Immature natural killer cell (primary cell): ENCODE data around the gene ADCY10. TPM values are rescaled to one million over a fixed set of nuclear protein-coding genes. Genes with fewer than 3 reads are reported as not detected.
A peak's percentile ranks its signal among the peaks of the same experiment; 100 is the strongest.

Experiments used
- DNase-seq, 3 donors: peaks; one replicate each; pipeline ENCODE4 v3.0.0; 2022; ENCODE audit warnings: mixed read lengths in 1 of 3
- H3K27ac Mint-ChIP-seq, 6 donors: one replicate each; pipeline ENCODE4 v1.8.0; 2020; ENCODE audit warnings: mixed read lengths in 6 of 6, mild to moderate bottlenecking in 5 of 6, inconsistent platforms in 4 of 6, moderate library complexity in 3 of 6
- H3K27me3 Mint-ChIP-seq, 3 donors: one replicate each; pipeline ENCODE4 v1.8.0; 2020 to 2021; ENCODE audit warnings: low read depth in 3 of 3, mild to moderate bottlenecking in 3 of 3, mixed read lengths in 3 of 3, moderate library complexity in 3 of 3, inconsistent platforms in 1 of 3
- H3K36me3 Mint-ChIP-seq, 3 donors: one replicate each; pipeline ENCODE4 v1.8.0; 2020; ENCODE audit warnings: mixed read lengths in 3 of 3, inconsistent platforms in 2 of 3, mild to moderate bottlenecking in 2 of 3
- H3K4me1 Mint-ChIP-seq, 2 donors: one replicate each; pipeline ENCODE4 v1.8.0; 2020; ENCODE audit warnings: inconsistent platforms in 2 of 2, mild to moderate bottlenecking in 2 of 2, mixed read lengths in 2 of 2, moderate library complexity in 1 of 2
- H3K4me3 Mint-ChIP-seq, 5 donors: one replicate each; pipeline ENCODE4 v1.8.0; 2020; ENCODE audit warnings: mild to moderate bottlenecking in 5 of 5, mixed read lengths in 5 of 5, inconsistent platforms in 3 of 5, moderate library complexity in 3 of 5
- H3K9me3 Mint-ChIP-seq, 6 donors: one replicate each; pipeline ENCODE4 v1.8.0; 2020; ENCODE audit warnings: mild to moderate bottlenecking in 6 of 6, mixed read lengths in 6 of 6, inconsistent platforms in 4 of 6, moderate library complexity in 3 of 6
- polyA plus RNA-seq, 3 donors: library from polyadenylated mRNA; unstranded; fragments of 300-500 nt; fragmentation: Illumina TruSeq; gene quantifications; one replicate each; pipeline ENCODE4 v1.2.3, GENCODE V29; 2021

ADCY10 gene
- polyA plus RNA-seq, 3 donors from 2014 or later = not detected

DNA sequence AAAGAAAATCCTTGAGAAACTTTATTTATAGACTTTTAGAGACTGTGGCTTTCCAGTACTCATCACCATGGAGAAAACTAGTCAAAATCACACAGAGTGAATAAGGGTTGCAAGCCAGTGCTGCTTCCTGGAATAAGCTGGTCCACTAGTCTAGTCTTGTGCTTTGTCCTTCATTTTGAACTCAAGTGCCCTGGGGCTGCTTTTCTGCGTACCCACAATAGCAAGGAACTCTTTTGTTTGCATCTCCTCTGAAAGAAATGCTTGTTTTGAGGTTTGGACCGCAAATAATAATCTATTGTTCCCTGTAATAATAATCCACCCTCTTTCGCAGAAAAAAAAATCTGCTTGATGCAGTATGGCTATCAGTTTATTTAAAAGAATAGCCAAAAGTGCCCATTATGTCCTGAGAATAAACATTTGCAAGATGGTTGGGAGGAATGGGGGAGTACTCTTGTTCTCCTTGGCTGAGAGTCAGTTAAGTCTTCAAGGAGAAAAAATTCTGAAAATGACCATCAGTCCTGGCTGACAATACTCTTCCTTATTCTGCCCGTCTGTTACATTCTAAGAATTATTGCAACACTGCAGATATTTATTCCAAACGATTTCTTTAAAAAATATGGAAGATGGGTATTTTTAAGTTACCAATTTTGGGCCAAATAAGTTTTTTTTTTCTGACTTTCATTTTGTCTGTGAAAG is 150.3 kb downstream of the ADCY10 start:
- no peaks in the 10 kb centered on the region for H3K9me3 Mint-ChIP-seq
- H3K4me1 Mint-ChIP-seq = peaks cover 9 to 16% of the 10 kb centered on the region in 2 donors
- no peak overlapping the region for H3K27ac Mint-ChIP-seq
- H3K27me3 Mint-ChIP-seq = peaks cover 2 to 8% (median 4%) of the 10 kb centered on the region in 3 donors
- DNase-seq = no peak
- H3K4me3 Mint-ChIP-seq = no peak overlapping the region
- H3K36me3 Mint-ChIP-seq = peaks cover 3 to 9% (median 7%) of the 10 kb centered on the region in 3 donors

DNA sequence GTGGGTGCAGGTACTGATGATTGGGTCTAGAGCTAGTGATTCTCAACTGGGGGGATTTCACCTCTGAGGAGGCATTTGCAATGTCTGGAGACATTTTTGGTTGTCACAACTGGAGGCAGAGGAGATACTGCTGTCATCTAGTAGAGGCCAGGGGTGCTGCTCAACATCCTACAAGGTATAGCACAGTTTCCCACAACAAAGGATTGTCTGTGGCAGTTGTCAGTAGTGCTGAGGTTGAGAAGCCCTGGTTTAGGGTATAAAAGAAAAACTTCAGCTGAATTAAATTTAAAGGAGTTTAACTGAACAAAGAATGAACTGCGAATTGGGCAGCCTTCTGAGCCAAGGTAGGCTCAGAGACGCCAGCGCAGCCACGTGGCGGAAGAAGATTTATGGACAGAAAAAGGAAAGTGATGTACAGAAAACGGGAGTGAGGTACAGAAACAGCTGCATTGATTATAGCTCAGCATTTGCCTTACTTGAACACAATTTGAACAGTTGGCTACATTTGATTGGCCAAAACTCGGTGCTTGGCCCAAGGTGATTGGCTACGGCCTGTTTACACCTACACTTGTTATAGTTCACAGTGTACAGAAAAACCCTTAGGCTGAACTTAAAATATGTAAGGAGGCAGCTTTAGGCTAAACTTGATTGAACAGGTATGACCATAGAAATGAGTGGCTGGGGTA is 151.7 kb downstream of the ADCY10 start:
- Mint-ChIP-seq H3K27ac (peak overlapping the region in 1 of 6 donors; percentile 4), H3K9me3 (no peaks in the 10 kb centered on the region), H3K36me3 (peaks cover 0 to 4% (median 3%) of the 10 kb centered on the region in 3 donors), H3K27me3 (peaks cover 2 to 8% (median 4%) of the 10 kb centered on the region in 3 donors), H3K4me3 (no peak overlapping the region), H3K4me1 (peaks cover 9 to 16% of the 10 kb centered on the region in 2 donors)
- DNase-seq = no peak

DNA sequence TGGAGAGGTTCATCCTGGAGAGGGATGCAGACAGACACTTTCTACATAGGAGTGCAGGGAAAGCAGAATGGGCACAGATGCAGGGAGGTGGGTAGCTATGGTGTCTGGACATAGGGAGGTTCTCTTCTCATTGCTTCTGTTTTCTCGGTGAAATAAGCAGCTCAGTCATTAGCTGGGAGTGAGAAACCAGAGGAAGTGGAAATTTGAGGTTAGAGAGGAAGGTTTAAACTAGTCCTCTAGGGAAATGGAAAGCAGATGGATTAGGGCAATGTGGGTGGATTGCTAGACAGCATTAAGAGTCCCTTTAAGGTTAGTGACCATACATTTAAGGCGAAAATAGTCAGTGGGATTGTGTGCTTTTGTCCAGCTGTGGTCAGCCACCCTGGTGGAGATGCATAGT is 152.5 kb downstream of the ADCY10 start:
- H3K4me3 Mint-ChIP-seq = no peak overlapping the region
- H3K36me3 Mint-ChIP-seq = peaks cover 0 to 4% (median 0%) of the 10 kb centered on the region in 3 donors
- DNase-seq = no peak
- H3K9me3 Mint-ChIP-seq = no peaks in the 10 kb centered on the region
- peak overlapping the region in 2 of 6 donors; percentile 18 to 41 for H3K27ac Mint-ChIP-seq
- H3K27me3 Mint-ChIP-seq = peaks cover 2 to 8% (median 4%) of the 10 kb centered on the region in 3 donors
- H3K4me1 Mint-ChIP-seq = peaks cover 9 to 16% of the 10 kb centered on the region in 2 donors

Other genes with a start within 250 kb of the ADCY10 start
- 10 to 100 TPM in 2 of 3 donors, 1 to 10 TPM in 1; 6.8 to 14.3 (median 12.1) TPM for gene MPZL1, start 192.2 kb downstream of the ADCY10 start, polyA plus RNA-seq
- gene DCAF6, start 22.5 kb upstream of the ADCY10 start, polyA plus RNA-seq = 10 to 100 TPM in 2 of 3 donors, 1 to 10 TPM in 1; 9.6 to 13.6 (median 10.3) TPM
- gene MPC2, start 22.9 kb upstream of the ADCY10 start, polyA plus RNA-seq = 100 to 1,000 TPM in 2 of 3 donors, 10 to 100 TPM in 1; 76.5 to 119 (median 104) TPM
- gene GPR161, start 222.8 kb upstream of the ADCY10 start, polyA plus RNA-seq = not detected